Uterus (tissue), 2 donors: Measurements from ENCODE around the gene CLTC.

Experiments
- POLR2A ChIP-seq, 2 donors: fragments of 450-650 bp; IDR thresholded peaks; one replicate each; pipeline ENCODE4 v1.6.1; 2016; ENCODE audit warnings: antibody characterized with exemption in 2 of 2, mild to moderate bottlenecking in 1 of 2, moderate library complexity in 1 of 2
- TF ChIP-seq, protein P1 (sequence below), 4 experiments: fragments of 200-600 bp in 2 of 4; fragments of 450-650 bp in 2 of 4; sonication (generic) in 2 of 4; IDR thresholded peaks; one replicate each; pipeline ENCODE4 v1.5.1; 2016 to 2019; ENCODE audit warnings: antibody characterized with exemption in 4 of 4, mild to moderate bottlenecking in 2 of 4, moderate library complexity in 1 of 4

DNA sequence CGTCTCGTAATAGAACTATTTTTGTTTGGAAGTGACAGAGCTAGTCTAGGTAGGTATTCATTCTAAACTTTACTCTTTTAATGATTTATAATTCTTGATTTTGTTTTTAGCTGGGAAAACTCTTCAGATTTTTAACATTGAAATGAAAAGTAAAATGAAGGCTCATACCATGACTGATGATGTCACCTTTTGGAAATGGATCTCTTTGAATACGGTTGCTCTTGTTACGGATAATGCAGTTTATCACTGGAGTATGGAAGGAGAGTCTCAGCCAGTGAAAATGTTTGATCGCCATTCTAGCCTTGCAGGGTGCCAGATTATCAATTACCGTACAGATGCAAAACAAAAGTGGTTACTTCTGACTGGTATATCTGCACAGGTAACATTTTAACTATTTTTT lies 27.6 kb downstream of the CLTC start:
- TF ChIP-seq, protein P1, sequence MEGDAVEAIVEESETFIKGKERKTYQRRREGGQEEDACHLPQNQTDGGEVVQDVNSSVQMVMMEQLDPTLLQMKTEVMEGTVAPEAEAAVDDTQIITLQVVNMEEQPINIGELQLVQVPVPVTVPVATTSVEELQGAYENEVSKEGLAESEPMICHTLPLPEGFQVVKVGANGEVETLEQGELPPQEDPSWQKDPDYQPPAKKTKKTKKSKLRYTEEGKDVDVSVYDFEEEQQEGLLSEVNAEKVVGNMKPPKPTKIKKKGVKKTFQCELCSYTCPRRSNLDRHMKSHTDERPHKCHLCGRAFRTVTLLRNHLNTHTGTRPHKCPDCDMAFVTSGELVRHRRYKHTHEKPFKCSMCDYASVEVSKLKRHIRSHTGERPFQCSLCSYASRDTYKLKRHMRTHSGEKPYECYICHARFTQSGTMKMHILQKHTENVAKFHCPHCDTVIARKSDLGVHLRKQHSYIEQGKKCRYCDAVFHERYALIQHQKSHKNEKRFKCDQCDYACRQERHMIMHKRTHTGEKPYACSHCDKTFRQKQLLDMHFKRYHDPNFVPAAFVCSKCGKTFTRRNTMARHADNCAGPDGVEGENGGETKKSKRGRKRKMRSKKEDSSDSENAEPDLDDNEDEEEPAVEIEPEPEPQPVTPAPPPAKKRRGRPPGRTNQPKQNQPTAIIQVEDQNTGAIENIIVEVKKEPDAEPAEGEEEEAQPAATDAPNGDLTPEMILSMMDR (IDR thresholded peaks at IDR 0.05) = no peak
- no peak for TF ChIP-seq POLR2A (IDR thresholded peaks at IDR 0.05)
